ENCODE data around the gene WDR38.

Gene WDR38, protein sequence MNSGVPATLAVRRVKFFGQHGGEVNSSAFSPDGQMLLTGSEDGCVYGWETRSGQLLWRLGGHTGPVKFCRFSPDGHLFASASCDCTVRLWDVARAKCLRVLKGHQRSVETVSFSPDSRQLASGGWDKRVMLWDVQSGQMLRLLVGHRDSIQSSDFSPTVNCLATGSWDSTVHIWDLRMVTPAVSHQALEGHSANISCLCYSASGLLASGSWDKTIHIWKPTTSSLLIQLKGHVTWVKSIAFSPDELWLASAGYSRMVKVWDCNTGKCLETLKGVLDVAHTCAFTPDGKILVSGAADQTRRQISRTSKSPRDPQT

DNA sequence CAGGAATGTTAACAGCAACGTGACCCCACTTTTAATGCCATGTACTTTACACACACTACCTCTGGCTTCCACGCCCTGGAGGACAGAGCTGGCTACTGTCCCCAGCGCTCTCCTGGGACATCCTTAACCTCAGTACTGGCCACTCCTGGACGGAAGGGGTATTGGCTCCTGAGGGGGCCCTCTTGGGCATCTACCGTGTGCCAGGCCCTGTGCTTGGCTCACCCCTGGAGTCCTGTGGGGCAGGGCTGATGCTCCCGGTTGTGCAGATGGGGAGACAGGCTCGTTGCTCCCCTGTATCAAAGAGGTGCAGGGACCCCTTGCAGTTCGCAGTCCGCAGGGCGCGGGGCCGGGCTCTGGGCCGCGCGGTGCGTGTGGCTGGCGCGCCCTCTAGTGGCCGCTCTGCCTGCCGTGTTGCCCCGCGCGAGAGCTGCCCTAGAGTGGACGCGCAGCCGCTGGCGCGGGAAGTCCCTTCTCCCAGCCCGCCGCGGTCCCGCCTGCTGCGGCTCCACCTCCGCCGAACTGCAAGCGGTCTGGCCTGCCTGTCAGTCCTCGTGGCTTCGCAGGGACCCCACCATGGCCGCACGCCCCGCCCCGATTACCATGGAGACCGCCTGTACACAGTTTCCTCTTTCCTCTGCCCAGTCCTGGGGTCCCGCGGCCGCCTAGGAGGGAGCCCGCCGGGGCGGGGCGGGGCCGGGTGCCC is at the start of gene WDR38:
Gene WDR38, plus strand, starts transcription at position 632 of the 703 bp plus-strand sequence. CDS start 72 bp downstream, outside the sequence.
- DNase-seq = peak; percentile 85

DNA sequence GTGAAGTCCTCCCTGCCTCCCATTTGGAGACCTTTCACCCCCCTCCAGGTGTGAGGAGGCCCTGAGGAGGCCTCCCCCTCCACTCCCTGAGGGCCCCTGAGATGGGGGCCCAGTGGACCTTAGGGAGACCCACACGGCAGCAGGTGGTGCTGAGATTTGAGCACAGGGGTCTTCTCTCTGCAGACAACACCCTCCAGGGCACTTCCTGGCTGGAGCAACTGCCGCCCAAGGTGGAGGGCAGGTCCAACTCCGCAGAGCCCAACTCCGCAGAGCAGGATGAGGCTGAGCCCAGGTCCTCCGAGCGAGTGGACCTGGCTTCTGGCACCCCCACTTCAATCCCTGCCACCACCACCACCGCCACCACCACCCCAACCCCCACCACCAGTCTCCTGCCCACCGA is 49.3 kb upstream of the WDR38 start:
- DNase-seq = no peak

DNA sequence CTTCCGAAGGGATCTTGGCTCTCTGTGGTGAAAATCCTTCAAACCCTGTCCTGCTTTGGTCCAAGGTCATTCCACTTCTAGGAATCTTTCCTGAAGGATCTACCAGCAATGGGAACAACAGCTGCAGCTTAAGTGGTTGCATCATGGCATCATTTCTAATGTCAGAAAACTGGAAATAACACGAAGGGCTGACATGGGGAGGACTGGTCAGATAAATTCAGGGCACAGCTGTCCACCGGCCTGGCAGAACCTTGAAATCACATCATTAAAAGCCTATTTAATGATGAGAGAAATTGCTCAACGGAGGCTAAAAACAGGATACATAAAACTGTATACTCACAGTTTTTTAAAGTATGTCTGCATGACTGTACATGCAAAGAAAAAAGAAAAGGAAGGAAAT is 48.1 kb upstream of the WDR38 start:
- DNase-seq = no peak

DNA sequence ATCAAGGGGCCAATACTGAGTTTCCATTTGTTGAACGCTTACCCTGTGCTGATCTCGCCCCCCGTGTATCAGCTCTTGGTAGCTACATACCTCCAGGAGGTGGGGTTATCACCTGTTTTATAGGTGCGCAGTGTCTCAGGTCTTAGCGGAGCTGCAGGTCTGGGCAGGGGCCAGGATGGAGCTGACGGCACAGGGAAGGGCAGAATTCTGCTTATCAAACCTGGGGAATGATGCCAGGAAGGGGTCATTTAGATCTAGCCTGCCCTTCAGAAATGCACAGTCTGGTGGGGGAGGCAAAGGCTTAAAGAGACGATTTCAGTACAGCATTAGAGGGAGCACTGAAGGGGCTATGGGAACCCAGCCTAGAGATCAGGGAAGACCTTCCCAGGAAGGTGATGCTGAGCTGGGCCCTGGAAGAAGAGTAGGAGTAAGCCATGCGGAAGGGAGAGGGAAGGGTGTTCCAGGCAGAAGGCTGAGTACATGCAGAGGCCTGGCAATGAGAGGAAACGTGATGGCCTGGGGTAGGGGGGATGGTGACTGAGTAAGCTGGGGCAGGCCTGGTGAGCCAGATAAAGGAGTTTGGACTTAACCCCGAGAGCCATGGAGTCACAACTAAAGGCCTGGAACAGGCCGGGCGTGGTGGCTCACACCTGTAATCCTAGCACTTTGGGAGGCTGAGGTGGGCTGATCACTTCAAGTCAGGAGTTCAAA is 44.9 kb upstream of the WDR38 start:
- no peak for DNase-seq

DNA sequence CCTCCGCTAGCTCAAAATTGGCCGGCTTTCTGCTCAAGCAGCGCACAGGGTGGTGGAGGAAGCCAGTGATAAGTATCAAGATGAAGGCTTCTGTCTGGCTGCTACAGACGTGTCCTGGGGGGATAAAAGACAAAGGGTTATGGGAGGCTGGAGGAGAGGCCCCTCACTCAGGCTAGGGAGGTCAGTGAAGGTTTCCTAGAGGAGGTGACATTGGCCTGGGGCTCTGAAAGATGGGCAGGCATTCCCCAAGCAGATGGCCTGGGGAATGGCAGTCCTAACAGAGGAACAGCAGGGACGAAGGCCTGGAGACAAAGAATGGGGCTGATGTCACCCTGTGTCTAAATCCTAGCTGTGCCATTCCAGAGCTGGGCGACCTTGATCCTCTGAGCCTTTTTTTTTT is 44.0 kb upstream of the WDR38 start:
- no peak for DNase-seq

DNA sequence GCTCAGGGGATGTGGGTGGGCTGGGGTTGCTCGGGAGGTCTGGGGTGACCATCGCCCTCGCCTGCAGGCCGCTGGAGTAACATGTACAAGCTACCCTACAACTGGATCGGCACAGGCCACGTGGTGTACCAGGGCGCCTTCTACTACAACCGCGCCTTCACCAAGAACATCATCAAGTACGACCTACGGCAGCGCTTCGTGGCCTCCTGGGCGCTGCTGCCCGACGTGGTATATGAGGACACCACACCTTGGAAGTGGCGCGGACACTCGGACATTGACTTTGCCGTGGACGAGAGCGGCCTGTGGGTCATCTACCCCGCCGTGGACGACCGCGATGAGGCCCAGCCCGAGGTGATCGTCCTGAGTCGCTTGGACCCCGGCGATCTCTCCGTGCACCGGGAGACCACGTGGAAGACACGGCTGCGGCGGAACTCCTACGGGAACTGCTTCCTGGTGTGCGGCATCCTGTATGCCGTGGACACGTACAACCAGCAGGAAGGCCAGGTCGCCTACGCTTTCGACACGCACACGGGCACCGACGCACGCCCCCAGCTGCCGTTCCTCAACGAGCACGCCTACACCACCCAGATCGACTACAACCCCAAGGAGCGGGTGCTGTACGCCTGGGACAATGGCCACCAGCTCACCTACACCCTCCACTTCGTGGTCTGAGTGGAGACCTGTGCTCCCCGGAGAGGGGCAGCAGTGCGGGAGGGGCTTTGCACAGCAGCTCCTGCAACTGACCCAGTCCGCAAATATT is 43.3 kb upstream of the WDR38 start:
- DNase-seq = no peak

DNA sequence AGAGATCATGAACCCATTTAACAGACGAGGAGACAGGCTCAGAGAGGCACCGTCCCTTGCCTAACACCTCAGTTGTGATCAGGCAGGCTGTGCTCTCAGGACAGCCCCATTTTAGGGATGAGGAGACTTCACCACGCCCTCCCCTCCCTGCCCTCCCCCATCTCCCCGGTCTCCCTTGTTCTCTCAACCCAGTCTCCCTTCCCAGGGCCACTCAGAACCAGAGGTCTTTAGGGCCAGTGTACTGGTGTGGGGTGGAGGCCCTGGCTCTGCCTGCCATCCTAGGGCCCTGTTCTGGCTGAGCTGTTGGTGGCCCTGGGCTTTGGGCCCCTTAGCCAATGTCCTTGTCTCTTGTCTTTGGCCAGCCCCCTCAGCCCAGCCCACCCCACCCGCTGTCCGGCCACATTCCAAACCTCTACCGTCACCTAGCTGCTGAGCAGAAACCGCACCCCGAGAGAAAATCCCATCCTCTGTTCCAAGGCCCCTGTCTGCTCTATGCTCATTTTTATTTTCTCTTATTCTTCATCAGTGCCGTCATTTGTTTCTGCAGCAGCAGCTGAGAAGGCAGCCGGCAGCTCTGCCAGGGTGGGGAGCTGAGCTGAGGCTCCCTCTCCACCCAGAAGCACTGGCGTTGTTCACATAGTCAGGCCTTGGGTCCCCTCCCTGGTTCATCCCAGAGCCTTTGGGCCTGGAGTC is 42.5 kb upstream of the WDR38 start:
- no peak for DNase-seq

DNA sequence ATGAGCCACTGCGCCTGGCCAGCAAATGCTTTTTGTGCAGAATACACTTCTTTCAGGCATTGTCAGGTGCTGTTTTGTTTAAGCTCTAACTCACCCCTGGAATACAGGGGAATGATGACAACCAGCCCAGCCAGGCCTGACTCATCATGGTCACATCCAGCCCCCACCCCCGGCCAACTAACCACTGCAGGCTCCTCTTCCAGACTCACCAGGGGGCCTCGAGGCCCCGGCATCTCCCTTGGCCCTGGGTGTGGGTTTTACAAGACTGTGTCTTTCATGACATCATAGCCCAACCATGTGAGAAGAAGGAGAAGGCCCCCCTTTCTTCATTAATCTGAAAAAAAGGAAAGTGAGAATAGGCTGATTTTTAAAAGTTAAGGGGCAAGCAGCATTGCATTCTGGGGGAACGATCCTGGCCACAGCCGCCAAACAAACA is 40.8 kb upstream of the WDR38 start:
- DNase-seq = no peak

DNA sequence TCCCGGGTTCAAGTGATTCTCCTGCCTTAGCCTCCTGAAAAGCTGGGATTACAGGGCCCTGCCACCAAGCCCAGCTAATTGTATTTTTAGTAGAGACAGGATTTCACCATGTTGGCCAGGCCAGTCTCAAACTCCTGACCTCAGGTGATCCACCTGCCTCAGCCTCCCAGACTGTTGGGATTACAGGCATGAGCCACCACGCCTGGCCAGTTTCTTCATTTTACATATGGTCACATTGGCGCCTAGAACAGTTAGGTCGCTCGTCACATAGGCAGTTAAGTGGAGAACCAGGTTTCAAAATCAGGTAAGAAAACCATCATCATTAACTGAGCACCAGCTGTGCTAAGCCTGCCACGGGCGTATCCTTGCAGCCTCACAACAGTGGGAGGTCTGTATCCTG is 40.2 kb upstream of the WDR38 start:
- DNase-seq = no peak

DNA sequence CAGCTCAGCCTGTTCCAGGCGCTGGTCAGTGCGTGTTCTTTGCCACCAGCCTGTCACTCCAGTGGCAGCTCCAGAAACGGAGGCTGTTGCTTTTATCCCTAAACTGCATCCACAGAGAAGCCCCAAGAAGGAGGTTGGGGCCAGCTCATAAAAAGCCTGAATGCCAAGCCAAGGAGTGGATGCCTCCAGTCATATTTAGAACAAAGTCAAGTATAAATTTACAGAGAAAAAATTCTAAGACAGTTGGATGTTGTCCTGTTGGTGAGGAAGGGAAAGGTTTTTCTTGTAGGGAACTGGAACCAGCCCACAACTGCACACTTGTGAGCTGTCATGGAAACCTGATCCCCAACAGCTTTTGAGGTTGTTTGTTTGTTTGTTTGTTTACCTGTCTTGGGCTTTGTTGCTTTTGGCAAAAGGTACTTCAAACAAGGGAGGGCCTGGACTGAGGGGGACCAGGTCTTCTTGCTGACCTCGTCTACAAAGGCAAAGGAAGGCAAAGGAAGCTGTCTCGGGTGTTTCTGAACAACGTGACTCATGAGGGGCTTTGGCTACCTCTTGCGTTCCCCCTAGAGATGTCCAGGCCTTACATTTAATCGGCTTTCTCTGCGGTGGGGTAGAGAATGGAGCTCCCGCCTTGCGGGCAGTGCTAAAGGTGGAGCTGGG is 39.6 kb upstream of the WDR38 start:
- DNase-seq = no peak

DNA sequence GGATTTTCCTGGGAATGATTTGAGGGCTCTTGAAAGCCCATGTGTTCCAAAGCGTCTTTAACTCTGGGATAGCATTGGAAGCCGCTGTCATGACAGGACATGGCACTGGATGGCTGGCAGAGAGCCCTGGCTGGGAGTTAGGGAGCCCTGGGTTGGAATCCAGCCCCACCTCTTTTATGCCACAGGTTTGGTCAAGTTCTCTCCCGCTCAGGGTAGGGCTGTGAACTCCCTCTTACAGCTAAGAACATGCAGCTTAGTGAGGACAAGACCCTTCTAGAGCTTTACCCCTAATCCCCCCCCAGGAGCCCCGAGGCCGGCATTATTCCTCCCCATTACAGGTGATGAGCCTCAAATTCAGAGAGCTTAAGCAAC is 39.1 kb upstream of the WDR38 start:
- DNase-seq = no peak

DNA sequence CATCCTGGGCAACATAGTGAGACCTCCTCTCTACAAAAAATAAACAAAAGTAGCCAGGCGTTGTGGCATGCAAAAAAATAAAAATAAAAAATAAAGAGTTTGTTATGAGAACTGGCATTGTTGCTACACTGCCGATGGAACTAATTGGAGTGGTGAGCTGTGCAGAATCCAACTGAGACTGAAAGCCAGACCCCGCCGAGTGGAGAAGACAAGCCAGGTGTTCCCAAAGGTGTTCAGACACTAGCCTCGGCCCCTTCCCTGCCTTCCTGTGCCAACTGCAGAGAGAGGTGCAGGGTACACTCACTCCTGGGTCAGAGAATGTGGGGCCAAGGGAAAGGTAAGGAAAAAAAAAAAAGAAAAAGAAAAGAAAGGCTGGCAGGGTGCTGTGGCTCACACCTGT is 37.7 kb upstream of the WDR38 start:
- no peak for DNase-seq

DNA sequence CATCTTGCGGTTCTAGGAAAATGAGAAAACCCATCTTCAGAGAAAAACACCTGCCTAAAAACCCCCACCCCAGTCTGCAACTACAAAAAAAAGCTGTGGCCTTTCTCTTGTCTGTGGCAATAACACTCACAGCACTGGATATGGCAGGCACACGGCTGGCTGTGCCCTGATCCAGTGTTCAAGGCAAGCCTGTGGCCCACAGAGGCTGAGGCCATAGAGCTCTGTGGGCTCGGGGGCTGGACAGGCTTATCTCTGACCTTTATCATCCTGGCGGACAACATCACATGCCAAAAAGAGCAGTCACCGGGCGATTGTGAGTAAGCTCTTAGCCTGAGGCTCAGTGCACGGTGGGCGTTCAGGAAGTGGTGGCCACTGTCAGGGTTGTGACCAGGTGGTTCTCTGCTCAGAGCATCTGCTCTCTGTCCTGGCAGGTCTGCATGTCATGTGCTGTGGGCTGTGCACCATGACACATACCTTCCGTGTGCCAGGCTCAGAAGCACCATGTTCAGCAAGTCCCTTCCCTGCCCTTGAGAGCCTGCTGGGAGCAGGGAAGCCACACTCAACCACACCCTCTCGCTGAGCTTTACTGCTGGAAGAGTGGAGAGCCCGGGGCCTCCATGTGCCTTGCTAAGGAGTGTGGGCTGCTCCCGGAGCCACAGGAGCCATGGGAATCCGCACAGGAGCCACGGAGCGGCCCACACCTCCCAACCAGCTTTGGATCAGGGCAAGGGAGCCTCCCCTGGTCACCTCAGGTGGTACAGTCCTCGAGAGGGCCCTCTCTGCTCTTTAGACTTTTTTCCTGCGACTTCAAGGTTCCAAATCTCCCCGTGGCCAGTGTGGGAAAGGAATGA is 34.6 kb upstream of the WDR38 start:
- peak; percentile 39 for DNase-seq

DNA sequence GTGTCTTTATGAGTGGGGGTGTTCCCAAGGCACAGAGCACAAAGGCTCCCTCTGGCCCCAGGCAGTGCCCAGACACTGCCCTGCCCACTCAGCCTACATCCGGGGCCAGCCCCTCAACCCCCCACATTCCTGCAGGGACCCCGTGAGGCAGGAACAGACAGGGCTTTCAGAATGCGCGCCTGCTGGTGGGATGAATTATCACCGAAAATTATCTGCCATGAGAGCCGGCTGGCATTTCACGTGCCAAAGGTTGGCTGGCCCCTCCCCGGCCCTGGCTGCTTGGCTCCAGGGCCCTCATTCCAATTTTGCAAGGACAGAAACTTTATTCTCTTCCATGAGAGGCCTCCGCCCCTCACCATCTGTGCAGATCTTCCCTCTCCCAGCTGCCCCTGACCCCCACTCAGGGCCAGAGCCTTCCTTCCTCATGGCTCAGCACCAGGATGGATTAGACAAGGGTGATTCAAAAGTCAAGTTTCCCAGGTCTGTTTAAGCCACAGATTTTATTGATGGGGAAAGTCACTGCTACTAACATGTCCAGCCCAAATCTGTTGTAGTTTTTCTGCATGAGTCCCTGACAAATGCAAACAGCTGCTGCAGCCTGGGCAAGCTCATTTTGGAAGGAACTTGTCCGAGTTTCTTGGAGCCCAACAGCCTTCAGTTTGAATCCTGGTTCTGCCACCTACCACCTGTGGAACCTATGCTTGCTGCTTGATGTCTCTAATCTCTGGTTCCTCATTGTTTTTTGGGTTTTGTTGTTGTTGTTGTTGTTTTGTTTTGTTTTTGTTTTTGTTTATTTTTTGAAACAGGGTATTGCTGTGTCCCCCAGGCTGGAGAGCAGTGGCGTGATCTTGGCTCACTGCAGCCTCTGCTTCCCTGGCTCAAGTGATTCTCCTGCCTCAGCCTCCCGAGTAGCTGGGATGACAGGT is 32.3 kb upstream of the WDR38 start:
- no peak for DNase-seq

DNA sequence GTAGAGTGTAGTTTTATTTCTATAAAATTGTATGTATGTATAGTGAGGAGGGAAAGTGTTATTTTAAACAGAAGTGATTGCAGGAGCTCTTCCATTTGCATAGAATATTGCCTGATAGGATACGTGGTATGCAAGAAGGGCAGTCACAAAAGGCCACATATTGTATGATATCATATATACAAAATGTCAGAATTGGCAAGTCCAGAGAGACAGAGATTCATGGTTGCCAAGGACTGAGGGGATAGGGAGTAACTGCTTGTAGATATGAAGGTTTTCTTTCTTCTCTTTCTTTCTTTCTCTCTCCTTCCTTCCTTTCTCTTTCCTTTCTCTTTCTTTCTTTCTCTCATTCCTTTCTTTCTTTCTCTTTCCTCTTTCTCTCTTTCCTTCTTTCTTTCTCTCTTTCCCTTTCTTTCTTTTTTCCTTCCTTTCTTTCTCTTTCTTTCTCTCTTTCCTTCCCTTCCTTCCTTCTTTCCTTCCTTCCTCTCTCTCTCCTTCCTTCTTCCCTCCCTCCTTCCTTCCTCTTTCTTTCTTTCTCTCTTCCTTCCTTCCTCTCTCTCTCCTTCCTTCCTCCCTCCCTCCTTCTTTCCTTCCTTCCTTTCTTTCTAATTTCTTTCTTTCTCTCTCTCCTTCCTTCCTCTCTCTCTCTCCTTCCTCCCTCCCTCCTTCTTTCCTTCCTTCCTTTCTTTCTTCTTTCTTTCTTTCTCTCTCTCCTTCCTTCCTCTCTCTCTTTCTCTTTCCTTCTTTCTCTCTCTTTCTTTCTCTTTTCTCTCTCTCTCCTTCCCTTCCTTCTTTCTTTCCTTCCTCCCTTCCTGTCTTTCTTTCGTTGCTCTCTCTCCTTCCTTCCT is 24.5 kb upstream of the WDR38 start:
- no peak for DNase-seq

DNA sequence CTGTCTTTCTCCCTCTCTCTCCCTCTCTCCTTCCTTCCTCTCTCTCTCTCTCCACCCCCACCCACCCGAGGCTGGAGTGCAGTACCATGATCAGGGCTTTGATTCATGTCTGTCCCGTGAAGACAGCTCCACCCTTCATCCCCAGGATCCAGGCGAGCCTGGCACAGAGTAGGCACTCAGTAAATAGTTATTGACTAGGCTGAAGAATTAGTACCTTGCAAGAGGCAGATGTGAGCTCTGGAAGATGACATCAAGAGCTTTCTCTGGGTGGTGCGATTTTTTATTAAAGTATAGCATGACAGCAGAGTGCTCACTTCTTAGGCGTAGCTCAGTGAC is 24.0 kb upstream of the WDR38 start:
- no peak for DNase-seq

DNA sequence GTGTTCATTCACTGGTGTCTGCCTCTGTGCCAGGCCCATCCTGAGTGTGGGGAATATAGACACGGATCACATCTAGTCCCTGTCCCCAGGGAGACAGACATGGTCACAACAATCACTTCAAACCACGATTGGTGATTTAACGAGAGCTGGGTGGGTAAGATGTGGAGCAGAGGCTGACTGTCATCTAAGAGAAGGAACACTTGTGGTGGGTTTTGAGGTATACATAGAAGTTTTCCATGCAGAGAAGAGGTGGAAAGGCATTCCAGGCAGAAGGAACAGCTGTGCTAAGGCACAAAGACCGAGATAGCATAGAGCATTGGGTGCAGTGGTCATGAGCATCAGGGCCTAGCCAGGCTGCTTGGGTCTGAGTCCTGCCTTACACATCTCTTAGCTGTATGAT is 22.7 kb upstream of the WDR38 start:
- no peak for DNase-seq

DNA sequence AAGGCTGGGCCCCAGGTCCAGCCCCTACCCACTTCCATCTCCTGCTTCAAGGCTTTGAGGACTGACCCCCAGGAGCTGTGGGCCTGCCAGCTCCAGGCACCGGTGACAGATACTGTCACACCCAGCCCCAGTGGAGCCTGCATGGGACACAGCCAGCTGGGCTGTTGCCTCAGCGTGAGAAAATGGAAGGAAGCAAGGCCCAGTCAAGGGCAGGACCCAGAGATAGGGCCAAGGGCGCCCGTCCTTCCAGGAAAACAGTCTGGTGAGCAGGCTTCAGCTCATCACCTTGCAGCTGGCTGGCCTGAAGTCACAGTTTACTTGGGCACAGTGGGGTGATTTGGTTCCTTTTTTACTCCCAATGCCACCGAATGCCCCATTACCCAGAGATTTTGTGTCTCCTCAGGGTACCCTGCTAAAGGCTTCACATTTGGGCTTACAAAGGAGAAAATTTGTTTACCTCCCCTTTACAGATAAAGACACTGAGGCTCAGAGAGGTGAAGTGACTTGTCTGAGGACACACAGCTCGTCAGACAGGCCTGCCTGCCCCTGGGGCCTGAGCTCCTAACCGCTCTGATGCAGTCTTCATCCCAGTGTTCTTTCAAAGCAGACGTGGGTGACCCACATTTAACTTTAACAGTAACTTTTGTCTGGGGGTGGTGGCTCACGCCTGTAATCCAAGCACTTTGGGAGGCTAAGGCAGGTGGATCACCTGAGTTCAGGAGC is 21.5 kb upstream of the WDR38 start:
- DNase-seq = no peak

Data from RPMI8226 (cell line).